GM21717 (cell line): ENCODE results near the gene EIF2B4.
A peak's percentile ranks its signal among the peaks of the same experiment; 100 is the strongest.
"Not testable (repeated sequence)": the region's sequence is repeated elsewhere in the genome, so short reads cannot be mapped to it uniquely, and the experiment has no call there.

ENCODE experiments used
- ATAC-seq: cut with Tn5 transposase; IDR thresholded peaks from one replicate; pipeline ENCODE4 v1.9.1; 2021; ENCODE audit warnings: mild to moderate bottlenecking, moderate library complexity; ENCODE audit not compliant: unreplicated experiment

The EIF2B4 gene

DNA sequence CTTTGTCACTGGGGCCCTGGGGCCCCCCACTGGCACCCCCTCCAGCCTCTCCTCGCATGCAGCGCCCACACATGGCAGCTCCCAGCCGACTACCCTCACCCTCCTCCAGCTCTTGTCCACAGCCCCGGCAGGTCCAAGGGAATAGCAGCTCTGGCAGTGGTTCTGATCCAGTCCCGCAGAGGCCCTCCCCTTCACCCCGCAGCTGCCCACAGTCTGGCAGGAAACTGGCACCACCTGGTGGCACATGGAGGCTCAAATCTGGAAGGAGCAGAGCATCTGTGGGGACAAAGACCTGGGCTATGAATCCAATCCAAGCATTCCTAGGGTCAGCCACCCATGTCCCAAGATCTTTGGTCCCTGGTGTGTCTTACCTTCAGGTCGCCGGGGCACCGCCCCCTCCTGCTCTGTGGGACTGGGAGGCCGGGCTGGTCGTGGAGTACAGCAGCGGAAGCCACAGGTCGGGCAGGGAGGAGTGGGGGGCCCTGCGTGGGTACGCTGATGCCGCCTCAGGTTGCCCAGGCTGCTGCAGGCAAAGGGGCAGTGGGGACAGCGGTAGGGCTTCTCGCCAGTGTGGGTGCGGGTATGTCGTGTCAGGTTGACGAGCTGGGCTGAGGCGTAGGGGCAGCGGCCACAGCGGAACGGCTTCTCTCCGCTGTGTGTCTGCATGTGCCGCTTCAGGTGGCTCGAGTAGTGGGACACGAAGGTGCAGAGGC, 8.1 kb upstream of the EIF2B4 start:
- no peak for ATAC-seq

DNA sequence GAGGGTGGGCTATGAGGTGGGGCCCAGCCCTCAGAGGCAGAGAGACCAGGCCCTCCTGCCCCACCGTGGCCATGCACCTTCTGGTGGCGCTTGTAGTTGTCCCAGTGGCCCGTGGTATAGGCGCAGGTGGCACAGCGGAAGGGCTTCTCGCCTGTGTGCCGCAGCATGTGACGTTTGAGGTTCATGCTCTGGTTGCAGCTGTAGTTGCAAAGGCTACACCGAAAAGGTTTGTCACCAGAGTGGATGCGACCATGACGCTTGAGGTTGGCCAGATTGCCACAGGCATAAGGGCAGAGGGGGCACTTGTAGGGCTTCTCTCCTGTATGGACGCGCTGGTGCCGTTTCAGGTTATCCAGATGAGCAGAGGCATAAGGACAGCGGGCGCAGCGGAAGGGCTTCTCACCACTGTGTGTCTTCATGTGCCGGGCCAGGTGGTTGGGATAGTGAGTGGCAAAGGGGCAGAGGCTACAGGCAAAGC, 7.5 kb upstream of the EIF2B4 start:
- no peak for ATAC-seq

DNA sequence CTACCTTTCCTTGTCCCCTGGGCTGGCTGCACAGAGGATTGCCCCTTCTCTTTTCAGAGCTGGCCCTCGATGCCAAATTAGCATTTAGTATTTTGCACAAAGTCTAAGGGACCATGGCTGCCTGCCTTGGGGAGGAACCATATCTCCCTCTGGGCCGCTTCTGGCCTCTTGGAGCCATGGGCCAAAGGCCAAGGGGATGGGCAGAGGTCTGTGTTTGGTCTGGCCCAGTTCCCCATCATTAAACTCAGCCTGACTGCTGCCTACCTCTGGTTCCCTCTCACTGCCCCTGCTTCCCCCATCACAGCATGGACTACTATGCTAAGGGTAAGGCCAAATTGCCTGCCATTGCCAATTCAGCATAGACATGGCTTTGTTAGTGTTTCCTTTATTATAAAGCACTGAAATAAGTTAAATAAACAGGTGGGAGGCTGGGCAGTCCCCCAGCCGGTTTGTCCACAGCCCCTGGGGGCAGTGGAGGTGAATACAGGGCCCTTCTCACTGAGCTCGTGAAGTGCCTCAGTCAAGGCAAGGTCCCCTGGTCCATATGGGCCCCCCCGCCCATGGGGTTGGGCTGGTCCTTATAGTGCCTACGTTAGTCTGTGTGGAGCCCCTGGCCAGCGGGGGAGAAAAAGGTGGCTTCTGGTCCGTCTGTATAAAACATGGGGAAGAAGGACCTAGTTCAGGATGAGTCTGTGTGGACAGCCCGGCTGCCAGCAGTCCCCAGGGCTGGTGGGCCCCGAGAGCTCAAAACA, 6.9 kb upstream of the EIF2B4 start:
- no peak for ATAC-seq

DNA sequence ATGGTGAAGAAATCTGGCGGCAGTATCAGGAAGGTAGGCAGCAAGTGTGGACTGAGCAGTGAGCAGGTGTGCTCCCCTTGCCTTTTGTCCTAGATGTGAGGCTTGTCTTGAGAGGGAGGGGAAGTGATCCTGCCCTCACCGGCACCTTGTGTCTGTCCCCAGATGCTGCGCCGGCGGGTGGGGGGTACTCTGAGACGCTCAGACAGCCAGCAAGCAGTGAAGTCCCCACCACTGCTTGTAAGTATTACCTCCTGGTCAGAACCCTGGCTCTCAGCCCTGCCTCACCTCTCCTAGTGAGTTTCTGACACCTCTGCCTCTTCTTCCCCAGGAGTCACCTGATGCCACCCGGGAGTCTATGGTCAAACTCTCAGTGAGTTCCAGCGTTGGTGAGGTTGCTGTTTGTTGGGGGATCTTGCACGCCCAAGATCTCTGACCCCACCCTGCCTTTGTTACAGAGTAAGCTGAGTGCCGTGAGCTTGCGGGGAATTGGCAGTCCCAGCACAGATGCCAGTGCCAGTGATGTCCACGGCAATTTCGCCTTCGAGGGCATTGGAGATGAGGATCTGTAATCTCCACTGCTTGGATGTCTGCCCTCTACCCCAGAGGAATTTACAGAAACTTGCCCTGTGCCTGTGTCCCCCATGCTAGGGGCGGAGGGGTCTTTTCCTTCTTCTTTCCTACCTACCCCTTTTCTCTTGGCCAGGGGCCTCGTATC, 6.2 kb upstream of the EIF2B4 start:
- no peak for ATAC-seq

DNA sequence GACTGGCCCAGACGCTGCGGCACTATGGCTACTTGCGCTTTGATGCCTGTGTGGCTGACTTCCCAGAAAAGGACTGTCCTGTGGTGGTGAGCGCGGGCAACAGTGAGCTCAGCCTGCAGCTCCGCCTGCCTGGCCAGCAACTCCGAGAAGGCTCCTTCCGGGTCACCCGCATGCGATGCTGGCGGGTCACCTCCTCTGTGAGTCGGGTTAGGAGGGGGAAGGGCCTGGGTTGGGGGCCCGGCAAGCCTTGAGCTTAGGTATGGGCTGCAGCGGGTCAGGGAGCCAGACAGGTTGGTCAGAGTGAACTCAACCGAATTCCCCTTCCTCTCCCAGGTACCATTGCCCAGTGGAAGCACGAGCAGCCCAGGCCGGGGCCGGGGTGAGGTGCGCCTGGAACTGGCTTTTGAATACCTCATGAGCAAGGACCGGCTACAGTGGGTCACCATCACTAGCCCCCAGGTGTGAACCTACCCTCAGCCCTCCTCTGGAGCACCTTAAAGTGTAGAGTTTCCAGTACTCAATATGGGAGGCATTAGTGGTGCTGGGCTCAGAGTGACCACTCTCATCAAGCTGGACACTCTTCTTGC, 5.5 kb upstream of the EIF2B4 start:
- no peak for ATAC-seq

DNA sequence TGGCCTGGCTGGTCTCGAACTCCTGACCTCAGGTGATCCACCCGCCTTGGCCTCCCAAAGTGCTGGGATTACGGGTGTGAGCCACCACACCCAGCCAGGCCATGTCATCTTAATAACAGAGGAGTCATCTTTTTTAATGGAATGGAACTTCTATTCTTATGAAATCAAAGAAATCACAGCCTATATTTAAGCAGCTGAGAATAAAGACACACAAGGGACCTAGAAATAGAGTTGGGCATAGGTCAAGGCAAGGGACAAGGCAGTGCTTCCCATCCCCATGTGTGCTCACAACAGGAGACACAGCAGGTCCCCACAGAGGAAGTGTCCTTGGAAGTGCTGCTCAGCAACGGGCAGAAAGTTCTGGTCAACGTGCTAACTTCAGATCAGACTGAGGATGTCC, 3.4 kb upstream of the EIF2B4 start:
- ATAC-seq = no peak

DNA sequence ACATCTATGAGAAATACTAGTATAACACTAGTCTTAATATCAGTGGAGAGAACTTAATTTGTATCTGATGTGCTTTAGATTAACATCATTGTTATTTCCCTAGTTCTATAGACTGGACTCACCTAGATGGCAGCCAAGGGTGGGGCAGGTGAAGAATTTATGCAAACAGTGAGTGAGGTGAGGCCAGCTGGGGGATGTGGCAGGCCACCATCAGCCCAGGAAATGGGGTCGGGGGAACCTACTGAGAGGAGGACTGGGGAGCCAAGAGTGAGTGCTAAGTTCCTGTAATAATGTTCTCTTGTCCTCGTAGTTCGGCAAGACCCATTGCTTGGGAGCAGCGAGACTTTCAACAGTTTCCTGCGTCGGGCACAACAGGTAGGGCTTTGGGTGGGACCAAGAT, 2.8 kb upstream of the EIF2B4 start:
- no peak for ATAC-seq

DNA sequence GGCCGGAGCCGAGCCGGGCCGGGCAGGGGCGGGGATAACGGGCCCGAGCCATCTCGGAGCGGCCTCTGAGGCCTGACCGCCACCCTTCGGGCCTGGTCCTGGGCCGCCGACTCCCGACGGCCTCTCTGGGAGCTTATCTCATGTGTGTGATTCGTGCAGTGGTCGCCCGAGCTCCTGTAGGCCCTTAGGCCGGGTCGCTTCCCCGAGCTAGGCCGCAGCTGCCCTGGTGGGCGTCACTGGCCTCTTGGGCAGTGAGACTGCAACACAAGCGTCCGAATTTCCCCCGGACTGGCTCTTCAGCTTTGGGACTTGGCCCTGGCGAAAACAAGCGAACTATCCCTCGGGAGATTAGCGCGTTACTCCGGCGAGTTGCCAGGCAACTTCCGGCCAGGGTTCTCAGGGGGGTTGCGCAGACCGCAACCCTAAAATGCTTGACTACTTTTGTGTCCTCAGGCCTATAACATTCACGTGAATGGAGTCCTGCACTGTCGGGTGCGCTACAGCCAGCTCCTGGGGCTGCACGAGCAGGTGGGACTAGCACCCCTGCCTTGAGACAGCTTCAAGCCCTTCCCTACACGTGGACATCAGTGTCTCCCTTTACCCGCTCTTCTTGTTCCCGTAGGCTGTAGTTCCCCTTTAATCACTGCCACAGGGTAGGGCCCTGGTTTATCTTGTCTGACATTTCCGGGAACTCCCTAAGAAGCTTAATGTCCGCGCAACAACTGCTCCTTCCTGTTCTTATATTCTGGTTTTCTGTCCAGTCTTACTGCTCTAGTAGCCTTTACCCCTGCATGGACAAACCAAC, 880 bp upstream of the EIF2B4 start:
- peak; percentile 29 for ATAC-seq

DNA sequence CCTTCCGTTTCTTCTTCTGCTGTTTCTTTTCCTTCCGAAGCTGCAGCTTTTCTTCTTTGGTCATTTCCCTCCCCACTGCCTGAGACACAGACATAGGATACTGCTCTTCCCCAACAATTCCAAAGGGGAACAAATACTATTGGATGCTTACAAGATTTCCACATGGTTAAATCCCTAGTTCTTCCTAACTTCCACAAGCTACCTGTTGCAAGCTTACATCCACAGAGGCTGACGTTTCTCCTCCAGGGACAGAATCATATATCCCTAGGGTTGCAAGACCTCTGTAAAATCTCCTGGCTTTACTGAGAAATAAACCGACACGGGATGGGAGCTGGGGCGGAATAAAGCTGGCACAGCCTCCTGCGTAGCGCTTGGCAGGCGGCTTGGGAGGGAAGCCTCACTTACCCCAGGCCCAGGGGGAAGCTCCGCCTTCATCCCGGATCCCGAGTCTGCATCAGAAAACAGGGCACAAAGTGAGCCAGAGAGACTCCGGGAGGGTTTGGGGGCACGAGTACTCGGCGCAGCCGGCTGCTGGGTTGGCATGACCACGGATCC, 590 bp downstream of the EIF2B4 start:
- no peak for ATAC-seq

DNA sequence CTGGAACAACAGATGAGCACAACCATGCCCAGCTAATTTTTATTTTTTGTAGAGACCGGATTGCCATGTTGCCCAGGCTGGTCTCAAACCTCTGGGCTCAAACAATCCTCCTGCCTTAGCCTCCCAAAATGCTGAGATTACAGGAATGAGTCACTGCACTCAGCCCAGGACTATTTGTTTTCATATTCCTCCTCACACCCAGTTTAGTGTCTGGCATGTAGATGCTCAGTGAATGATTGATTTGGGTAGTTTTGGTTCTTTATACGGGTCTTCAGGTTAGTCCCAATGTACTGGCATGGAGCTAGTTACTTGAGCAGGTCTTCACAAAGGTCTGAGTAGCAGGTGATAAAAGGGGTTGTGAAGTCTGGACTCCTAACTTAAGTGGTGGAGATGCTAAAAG, 6.2 kb downstream of the EIF2B4 start:
- ATAC-seq = no peak

DNA sequence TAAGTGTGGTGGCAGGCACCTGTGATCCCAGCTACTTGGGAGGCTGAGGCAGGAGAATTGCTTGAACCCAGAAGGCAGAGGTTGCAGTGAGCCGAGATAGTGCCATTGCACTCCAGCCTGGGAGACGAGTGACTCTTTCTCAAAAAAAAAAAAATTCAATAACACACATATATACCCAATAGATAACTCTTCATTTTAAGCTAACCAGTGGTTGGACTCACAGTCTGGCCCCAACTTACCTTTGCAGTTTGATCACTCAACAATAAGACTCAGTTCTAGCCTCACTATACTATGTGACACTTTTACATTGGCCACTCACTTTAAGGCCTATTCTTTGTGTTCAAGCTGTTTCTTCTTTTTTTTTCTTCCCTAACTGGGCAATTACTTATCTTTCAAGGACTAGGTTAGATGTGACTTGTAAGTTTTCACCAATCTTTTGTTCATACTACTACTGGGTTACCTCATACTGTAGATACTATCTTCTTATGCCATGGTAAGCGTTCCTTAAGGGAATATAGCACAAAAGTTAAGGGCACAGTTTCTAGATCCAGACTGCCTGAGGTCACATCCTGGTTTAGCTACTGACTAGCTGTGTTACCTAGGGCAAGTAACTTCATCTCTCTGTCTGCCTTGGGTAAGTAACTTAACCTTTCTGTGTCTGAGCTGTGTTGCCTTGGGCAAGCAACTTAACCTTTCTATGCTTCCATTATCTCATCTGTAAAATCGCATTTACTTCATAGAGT, 7.3 kb downstream of the EIF2B4 start:
- no peak for ATAC-seq

DNA sequence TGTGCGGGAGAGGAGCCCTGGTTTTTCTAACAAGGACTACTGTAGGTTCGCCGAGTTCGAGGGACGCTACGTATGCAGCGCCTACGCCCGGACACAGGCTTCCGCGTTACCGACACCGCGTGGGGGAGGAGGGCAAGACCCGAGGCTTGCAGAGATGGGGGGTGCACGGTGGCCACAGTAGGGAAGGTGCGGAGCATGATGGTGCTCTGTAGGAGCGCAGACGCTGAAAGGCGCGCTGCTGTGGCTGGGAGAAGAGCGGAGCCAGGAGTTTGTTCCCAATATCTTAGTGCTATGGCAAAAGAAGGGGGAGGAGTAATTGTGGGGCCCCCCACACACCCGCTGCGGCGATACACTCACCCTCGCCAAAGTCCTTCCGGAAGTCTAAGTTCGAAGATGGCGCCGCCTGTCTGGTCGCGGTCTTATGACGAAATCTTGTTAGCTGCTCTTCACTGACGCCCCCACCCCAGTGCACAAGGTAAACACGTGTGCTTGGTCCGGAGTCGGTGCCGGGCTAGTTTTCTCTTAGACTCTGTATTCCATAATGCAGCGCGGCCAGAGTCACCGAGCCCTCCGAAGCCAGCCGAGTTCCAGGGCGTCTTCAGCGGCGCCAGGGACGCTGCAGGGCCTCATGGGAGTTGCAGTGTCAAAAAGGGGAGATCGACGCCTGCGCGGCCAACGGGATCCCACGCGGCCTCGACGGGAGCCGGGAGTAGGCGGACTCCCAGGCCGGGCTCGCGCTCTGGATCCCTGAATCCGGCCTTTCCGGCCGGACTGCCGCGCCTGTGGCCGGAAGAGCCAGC, 13.6 kb downstream of the EIF2B4 start, which contains the start of gene GTF3C2:
GTF3C2 (minus strand) TSS at position 383 of the 800 bp plus-strand sequence. CDS start 13,210 bp downstream, outside the sequence.
- peak; percentile 76 for ATAC-seq

DNA sequence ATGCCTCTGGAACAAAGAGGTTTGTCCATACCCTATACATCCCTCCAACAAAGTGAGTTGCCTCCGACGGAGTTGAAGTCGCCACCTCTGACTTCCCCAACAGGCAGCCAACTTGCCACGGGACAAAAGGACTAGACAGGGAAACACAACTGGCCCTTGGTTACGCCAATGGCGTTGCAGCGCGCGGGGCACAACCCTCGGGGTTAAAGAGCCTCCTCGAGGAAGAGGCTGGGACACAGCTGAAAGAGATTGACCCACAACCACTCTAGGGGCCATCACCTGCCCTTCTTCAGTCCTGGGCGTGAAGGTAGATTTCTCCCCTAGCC, 14.1 kb downstream of the EIF2B4 start:
- ATAC-seq = peak; percentile 45

DNA sequence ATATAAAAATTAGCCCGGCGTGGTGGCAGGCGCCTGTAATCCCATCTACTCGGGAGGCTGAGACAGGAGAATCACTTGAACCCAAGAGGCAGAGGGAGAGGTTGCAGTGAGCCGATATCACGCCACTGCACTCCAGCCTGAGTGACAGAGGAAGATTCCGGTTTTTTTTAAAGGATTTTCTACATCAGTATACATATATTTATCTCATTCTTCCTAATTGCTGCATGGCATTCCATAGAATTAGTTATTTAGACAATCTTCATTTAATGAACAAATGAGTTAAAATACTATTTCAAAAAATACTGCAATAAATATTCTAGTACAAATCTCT, 15.6 kb downstream of the EIF2B4 start:
- no peak for ATAC-seq

DNA sequence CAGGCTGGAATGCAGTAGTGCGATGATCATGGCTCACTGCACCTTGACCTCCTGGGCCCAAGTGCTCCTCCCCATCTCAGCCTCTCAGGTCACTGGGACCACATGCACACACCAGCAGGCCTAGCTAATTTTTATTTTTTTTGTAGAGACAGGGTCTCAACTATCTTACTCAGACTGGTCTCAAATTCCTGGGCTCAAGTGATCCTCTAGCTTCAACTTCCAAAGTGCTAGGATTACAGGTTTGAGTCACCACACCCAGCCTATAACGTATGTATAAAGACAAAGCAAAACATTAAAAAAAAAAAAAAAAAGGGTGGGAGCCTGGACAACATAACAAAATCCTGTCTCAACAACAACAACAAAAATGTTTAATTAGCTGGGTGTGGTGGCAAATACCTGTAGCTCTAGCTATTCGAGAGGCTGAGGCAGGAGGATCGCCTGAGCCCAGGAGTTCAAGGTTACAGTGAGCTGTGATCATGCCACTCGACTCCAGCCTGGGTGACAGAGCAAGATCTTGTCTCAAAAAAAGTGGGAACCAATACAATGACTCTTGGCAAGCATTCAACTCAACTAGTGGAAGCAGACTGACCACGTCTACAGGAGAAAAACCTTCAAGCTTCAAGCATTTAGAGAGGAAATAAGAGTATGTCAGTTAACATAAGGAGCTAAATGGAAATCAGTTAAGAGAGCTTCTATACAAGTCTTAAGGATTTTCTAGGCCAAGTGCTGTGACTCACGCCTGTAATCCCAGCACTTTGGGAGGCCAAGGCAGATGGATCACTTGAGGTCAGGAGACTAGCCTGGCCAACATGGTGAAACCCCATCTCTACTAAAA, 16.2 kb downstream of the EIF2B4 start:
- no peak for ATAC-seq

DNA sequence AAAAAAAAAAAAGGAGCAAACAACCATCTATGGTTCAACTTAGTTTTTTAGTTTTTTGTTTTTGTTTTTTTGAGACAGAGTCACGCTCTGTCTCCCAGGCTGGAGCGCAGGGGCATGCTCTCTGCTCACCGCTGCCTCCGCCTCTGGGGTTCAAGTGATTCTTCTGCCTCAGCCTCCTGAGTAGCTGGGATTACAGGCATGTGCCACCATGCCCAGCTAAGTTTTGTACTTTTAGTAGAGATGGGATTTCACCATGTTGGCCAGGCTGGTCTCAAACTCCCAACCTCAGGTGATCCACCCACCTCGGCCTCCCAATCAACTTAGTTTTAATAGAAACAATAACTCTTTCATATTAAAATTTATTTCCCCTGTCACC, 16.8 kb downstream of the EIF2B4 start:
- ATAC-seq = not testable (repeated sequence)

DNA sequence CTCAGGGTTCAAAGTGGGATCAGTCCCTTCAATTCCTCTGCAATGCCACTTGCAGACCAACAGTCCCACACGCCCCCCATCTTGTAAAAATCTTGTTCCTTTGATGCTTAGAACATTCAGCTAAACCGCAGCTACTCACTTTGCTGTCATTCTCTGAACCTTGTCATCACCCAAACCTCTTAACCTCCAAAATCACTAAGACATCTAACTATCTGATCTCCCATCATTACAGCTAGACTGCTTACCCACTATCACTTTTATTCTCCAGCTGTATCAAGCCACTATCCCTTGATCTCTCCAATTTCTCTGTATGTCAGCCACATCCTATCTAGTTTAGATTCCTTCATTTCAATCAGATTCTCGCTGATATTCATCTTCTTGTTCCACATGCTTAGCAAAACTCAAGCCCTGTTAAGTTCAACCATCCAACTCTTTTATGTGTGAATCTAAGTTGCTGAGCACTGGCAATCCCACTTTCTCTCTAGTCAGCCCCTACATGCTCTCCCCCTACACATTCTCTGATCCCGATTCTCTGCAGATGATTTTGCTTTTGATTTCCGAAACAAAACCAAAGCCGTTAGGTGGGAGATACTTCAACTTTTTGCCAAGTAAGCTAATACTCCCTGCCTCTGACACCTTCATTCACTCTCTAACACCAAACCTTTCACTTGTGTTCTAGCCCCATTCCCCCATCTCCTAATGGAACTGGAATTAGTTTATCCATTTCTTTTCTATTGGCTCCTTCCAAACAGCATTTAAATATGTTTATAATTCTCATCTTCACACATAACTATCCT, 18.1 kb downstream of the EIF2B4 start:
- ATAC-seq = no peak
